WTC11 (cell line): Measurements from ENCODE around the gene SPATA2L. TPM values are rescaled to one million over a fixed set of nuclear protein-coding genes. Genes with fewer than 3 reads are reported as not detected.

Experiments
- ATAC-seq: fragments of 200-7000 bp; cut with Tn5 transposase; 2 replicates; pipeline ENCODE4 v1.10.0; 2021; ENCODE audit warnings: mild to moderate bottlenecking, moderate library complexity
- CTCF ChIA-PET: fragments of 300-600 bp; sonication (Branson Sonifier 250); formaldehyde crosslinking; loops from one replicate; lab custom pipeline; 2021; ENCODE audit warnings: antibody characterized with exemption; lab: Charles Lee
- POLR2A ChIA-PET: fragments of 350-600 bp; sonication (Branson Sonifier 250); formaldehyde crosslinking; loops from one replicate; lab custom pipeline; 2021; ENCODE audit warnings: antibody characterized with exemption; lab: Charles Lee
- DNase-seq: peaks from one replicate; pipeline ENCODE4 v3.0.0; 2021; ENCODE audit warnings: low spot score
- H3K27ac Mint-ChIP-seq: 2 replicates; pipeline ENCODE4 v1.8.0; 2021; ENCODE audit warnings: mixed read lengths
- H3K27me3 Mint-ChIP-seq: 2 replicates; pipeline ENCODE4 v1.8.0; 2021; ENCODE audit warnings: low read depth, mild to moderate bottlenecking, moderate library complexity, mixed read lengths
- H3K36me3 Mint-ChIP-seq: 2 replicates; pipeline ENCODE4 v1.8.0; 2021; ENCODE audit warnings: mixed read lengths
- H3K4me1 Mint-ChIP-seq: 2 replicates; pipeline ENCODE4 v1.8.0; 2022; ENCODE audit warnings: mixed read lengths
- H3K4me3 Mint-ChIP-seq: 2 replicates; pipeline ENCODE4 v1.8.0; 2021; ENCODE audit warnings: mild to moderate bottlenecking, moderate library complexity, mixed read lengths
- H3K9me3 Mint-ChIP-seq: 2 replicates; pipeline ENCODE4 v1.8.0; 2021; ENCODE audit warnings: mixed read lengths
- ATF3 ChIP-seq: sonication (generic); formaldehyde crosslinking; conservative IDR thresholded peaks from 2 replicates; pipeline ENCODE4 v1.8.1; 2022; ENCODE audit warnings: mild to moderate bottlenecking, missing genetic modification reagents
- CREM ChIP-seq: sonication (generic); formaldehyde crosslinking; IDR thresholded peaks from 2 replicates; pipeline ENCODE4 v1.8.1; 2022; ENCODE audit warnings: mild to moderate bottlenecking, missing genetic modification reagents, moderate library complexity
- ESRRA ChIP-seq: sonication (generic); formaldehyde crosslinking; IDR thresholded peaks from 2 replicates; pipeline ENCODE4 v1.8.1; 2022; ENCODE audit warnings: mild to moderate bottlenecking, missing genetic modification reagents, borderline replicate concordance
- FOXP4 ChIP-seq: sonication (generic); formaldehyde crosslinking; IDR thresholded peaks from 2 replicates; pipeline ENCODE4 v1.8.0; 2022; ENCODE audit warnings: mild to moderate bottlenecking, missing genetic modification reagents
- HMGA2 ChIP-seq: fragments of 250-450 bp; sonication (Bioruptor Pico); IDR thresholded peaks from 2 replicates; pipeline ENCODE4 v1.4.0; 2021; ENCODE audit warnings: mild to moderate bottlenecking, moderate library complexity
- JUN ChIP-seq: sonication (generic); formaldehyde crosslinking; IDR thresholded peaks from 2 replicates; pipeline ENCODE4 v1.8.0; 2023; ENCODE audit warnings: mild to moderate bottlenecking, missing genetic modification reagents
- KAT7 ChIP-seq: sonication (generic); formaldehyde crosslinking; IDR thresholded peaks from 2 replicates; pipeline ENCODE4 v1.8.1; 2023; ENCODE audit warnings: missing genetic modification reagents, mild to moderate bottlenecking, borderline replicate concordance
- MXD4 ChIP-seq: fragments of 250-450 bp; sonication (Bioruptor Pico); IDR thresholded peaks from 2 replicates; pipeline ENCODE4 v1.8.0; 2021; ENCODE audit warnings: mild to moderate bottlenecking, moderate library complexity, borderline replicate concordance
- NR1H2 ChIP-seq: sonication (generic); formaldehyde crosslinking; IDR thresholded peaks from 2 replicates; pipeline ENCODE4 v1.9.0; 2021; ENCODE audit warnings: mild to moderate bottlenecking, moderate library complexity, missing genetic modification reagents
- NR3C1 ChIP-seq: sonication (generic); formaldehyde crosslinking; conservative IDR thresholded peaks from 2 replicates; pipeline ENCODE4 v1.8.1; 2023; ENCODE audit warnings: low read depth, mild to moderate bottlenecking, missing genetic modification reagents
- SMAD3 ChIP-seq: sonication (generic); formaldehyde crosslinking; IDR thresholded peaks from 2 replicates; pipeline ENCODE4 v1.8.0; 2022; ENCODE audit warnings: missing genetic modification reagents, mild to moderate bottlenecking, borderline replicate concordance
- SMAD4 ChIP-seq: sonication (generic); formaldehyde crosslinking; IDR thresholded peaks from 2 replicates; pipeline ENCODE4 v1.8.0; 2022; ENCODE audit warnings: mild to moderate bottlenecking, missing genetic modification reagents
- SOX15 ChIP-seq: fragments of 250-450 bp; sonication (Bioruptor Pico); IDR thresholded peaks from 2 replicates; pipeline ENCODE4 v1.9.0; 2021; ENCODE audit warnings: mild to moderate bottlenecking
- TEAD1 ChIP-seq: sonication (generic); formaldehyde crosslinking; IDR thresholded peaks from 2 replicates; pipeline ENCODE4 v1.8.0; 2022; ENCODE audit warnings: mild to moderate bottlenecking, missing genetic modification reagents
- TEAD4 ChIP-seq: sonication (generic); formaldehyde crosslinking; IDR thresholded peaks from 2 replicates; pipeline ENCODE4 v1.8.0; 2022; ENCODE audit warnings: mild to moderate bottlenecking, missing genetic modification reagents
- TP53 ChIP-seq: sonication (generic); formaldehyde crosslinking; IDR thresholded peaks from 2 replicates; pipeline ENCODE4 v1.8.1; 2023; ENCODE audit warnings: mild to moderate bottlenecking, missing genetic modification reagents
- ZNF532 ChIP-seq: fragments of 250-450 bp; sonication (Bioruptor Pico); IDR thresholded peaks from 2 replicates; pipeline ENCODE4 v1.9.0; 2021; ENCODE audit warnings: mild to moderate bottlenecking, borderline replicate concordance
- ZSCAN18 ChIP-seq: fragments of 250-450 bp; sonication (Bioruptor Pico); IDR thresholded peaks from 2 replicates; pipeline ENCODE4 v2.1.2; 2022; ENCODE audit warnings: mild to moderate bottlenecking, moderate library complexity
- total RNA-seq: library from RNA; stranded (reverse); gene quantifications from 3 replicates; pipeline ENCODE4 v1.2.3, GENCODE V29; 2021
- TF ChIP-seq, protein P1 (sequence below): sonication (generic); formaldehyde crosslinking; IDR thresholded peaks from 2 replicates; pipeline ENCODE4 v1.8.1; 2023; ENCODE audit warnings: mild to moderate bottlenecking, moderate library complexity, missing genetic modification reagents
- TF ChIP-seq, protein P2 (sequence below): sonication (generic); formaldehyde crosslinking; IDR thresholded peaks from 2 replicates; pipeline ENCODE4 v1.8.0; 2022; ENCODE audit warnings: missing genetic modification reagents

Gene SPATA2L
- total RNA-seq, 1 experiment from 2014 or later, result 15.7 TPM

DNA sequence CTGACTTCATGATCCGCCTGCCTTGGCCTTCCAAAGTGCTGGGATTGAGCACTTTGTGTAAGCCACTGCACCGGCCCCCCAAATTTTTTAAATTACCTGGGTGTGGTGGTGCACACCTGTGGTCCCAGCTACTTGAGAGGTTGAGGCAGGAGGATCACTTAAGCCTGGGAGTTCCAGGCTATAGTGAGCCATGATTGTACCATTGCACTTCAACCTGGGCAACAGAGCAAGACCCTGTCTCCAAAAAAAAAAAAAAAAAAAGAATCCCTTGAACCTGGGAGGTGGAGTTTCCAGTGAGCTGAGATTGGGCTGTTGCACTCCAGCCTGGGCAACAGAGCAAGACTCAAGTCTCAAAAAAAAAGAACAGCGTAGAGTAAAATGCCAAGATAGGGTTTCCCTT is 35.0 kb upstream of the SPATA2L start:
- H3K27me3 Mint-ChIP-seq, result no peaks in the 10 kb centered on the region
- H3K4me1 Mint-ChIP-seq, result no peaks in the 10 kb centered on the region
- no peak overlapping the region for H3K27ac Mint-ChIP-seq
- POLR2A ChIA-PET, result interaction anchor here (0.6 to 0.7 kb wide), 2 partner anchors 651 to 1218 kb away, joined by 3 to 5 read pairs; no protein-coding TSS in a partner anchor
- DNase-seq (no peak), ATAC-seq (no peak)
- H3K4me3 Mint-ChIP-seq, result no peak overlapping the region
- CTCF ChIA-PET, result no interaction called here
- H3K36me3 Mint-ChIP-seq, result peaks cover 76% of the 10 kb centered on the region
- TF ChIP-seq ESRRA (CRISPR knock-in tag), result no peak
- TF ChIP-seq, protein P1, sequence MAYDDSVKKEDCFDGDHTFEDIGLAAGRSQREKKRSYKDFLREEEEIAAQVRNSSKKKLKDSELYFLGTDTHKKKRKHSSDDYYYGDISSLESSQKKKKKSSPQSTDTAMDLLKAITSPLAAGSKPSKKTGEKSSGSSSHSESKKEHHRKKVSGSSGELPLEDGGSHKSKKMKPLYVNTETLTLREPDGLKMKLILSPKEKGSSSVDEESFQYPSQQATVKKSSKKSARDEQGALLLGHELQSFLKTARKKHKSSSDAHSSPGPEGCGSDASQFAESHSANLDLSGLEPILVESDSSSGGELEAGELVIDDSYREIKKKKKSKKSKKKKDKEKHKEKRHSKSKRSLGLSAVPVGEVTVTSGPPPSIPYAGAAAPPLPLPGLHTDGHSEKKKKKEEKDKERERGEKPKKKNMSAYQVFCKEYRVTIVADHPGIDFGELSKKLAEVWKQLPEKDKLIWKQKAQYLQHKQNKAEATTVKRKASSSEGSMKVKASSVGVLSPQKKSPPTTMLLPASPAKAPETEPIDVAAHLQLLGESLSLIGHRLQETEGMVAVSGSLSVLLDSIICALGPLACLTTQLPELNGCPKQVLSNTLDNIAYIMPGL (CRISPR knock-in tag), result no peak
- no peak for TF ChIP-seq NR3C1 (CRISPR knock-in tag)
- no peak for TF ChIP-seq SOX15 (CRISPR knock-in tag)
- TF ChIP-seq TEAD4 (CRISPR knock-in tag), result no peak
- no peak for TF ChIP-seq SMAD3 (CRISPR knock-in tag)
- no peak for TF ChIP-seq CREM (CRISPR knock-in tag)
- no peak for TF ChIP-seq NR1H2 (CRISPR knock-in tag)
- TF ChIP-seq, protein P2, sequence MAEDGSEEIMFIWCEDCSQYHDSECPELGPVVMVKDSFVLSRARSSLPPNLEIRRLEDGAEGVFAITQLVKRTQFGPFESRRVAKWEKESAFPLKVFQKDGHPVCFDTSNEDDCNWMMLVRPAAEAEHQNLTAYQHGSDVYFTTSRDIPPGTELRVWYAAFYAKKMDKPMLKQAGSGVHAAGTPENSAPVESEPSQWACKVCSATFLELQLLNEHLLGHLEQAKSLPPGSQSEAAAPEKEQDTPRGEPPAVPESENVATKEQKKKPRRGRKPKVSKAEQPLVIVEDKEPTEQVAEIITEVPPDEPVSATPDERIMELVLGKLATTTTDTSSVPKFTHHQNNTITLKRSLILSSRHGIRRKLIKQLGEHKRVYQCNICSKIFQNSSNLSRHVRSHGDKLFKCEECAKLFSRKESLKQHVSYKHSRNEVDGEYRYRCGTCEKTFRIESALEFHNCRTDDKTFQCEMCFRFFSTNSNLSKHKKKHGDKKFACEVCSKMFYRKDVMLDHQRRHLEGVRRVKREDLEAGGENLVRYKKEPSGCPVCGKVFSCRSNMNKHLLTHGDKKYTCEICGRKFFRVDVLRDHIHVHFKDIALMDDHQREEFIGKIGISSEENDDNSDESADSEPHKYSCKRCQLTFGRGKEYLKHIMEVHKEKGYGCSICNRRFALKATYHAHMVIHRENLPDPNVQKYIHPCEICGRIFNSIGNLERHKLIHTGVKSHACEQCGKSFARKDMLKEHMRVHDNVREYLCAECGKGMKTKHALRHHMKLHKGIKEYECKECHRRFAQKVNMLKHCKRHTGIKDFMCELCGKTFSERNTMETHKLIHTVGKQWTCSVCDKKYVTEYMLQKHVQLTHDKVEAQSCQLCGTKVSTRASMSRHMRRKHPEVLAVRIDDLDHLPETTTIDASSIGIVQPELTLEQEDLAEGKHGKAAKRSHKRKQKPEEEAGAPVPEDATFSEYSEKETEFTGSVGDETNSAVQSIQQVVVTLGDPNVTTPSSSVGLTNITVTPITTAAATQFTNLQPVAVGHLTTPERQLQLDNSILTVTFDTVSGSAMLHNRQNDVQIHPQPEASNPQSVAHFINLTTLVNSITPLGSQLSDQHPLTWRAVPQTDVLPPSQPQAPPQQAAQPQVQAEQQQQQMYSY (CRISPR knock-in tag), result no peak
- no peak for TF ChIP-seq ZNF532 (CRISPR knock-in tag)
- TF ChIP-seq HMGA2, result no peak
- TF ChIP-seq SMAD4 (CRISPR knock-in tag), result no peak
- no peak for TF ChIP-seq ZSCAN18 (CRISPR knock-in tag)
- TF ChIP-seq KAT7 (CRISPR knock-in tag), result no peak
- no peak for TF ChIP-seq TEAD1 (CRISPR knock-in tag)
- TF ChIP-seq JUN (CRISPR knock-in tag), result no peak
- TF ChIP-seq FOXP4, result no peak
- no peak for TF ChIP-seq ATF3 (CRISPR knock-in tag)
- TF ChIP-seq MXD4 (CRISPR knock-in tag), result no peak
- no peak for TF ChIP-seq TP53 (CRISPR knock-in tag)
- peaks cover 4% of the 10 kb centered on the region; the same call in 1 of the 2 replicates for H3K9me3 Mint-ChIP-seq
